Inflammatory macrophage (primary cell): ENCODE results near the gene ZNF33B.
"Not testable (repeated sequence)": the region's sequence is repeated elsewhere in the genome, so short reads cannot be mapped to it uniquely, and the experiment has no call there.

Source experiments
- DNase-seq, 2 donors: peaks; one replicate each; pipeline ENCODE4 v3.0.0-alpha.2; 2020 to 2022

Gene ZNF33B

DNA sequence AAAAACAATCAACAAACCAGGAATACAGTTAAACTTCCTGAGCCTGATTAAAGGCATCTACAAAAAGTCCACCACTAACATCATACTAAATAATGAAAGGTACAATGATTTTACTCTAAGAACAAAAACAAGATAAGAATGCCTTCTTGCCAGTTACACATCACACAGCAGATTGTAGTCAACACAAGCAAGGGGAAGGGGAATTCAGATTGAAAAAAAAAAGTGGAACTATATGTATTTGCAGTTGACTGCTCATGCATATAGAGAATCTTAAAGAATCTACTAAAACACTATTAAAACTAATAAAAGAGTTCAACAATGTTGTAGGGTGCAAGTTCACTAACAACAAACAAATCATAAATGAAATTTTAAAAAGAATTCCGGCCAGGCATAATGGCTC, 28.5 kb downstream of the ZNF33B start:
- DNase-seq: no peak

DNA sequence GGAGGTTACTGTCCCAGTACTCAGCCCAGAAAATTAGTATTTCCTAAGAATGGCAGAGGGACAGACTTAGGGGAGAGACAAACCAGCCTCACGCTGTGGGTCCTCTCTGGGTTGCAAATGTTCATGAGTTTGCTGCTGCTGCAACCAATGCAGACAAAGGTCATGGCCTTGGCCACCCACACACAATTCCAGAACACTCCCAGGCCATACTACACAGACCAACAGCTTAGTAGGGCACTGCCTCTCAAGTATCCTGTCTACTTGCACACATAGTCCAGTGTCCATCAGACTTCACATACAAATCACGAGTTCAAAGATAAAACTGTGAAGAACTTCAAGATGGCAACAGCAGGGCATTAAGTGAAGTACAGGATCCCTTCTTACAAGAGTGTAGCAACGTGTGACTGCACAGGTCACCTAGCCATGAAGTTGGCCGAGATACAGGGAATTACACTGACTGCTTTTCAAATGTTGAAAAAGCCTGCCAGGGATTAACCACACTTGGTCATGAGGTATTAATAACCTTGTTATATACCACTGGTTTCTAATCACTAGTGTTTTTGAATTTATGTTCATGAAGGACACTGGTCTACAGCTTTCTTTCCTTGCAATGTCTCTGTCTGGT, 40.0 kb downstream of the ZNF33B start:
- no peak for DNase-seq

- no peak for DNase-seq
These were observed 42.2 kb downstream of the ZNF33B start for GRCh38 chr10:42596196-42596595.

- DNase-seq: peak; percentile 1 to 30
These were observed 44.1 kb downstream of the ZNF33B start for GRCh38 chr10:42594246-42594650.

- no peak for DNase-seq
These were observed 45.1 kb downstream of the ZNF33B start for GRCh38 chr10:42593284-42593683.

DNA sequence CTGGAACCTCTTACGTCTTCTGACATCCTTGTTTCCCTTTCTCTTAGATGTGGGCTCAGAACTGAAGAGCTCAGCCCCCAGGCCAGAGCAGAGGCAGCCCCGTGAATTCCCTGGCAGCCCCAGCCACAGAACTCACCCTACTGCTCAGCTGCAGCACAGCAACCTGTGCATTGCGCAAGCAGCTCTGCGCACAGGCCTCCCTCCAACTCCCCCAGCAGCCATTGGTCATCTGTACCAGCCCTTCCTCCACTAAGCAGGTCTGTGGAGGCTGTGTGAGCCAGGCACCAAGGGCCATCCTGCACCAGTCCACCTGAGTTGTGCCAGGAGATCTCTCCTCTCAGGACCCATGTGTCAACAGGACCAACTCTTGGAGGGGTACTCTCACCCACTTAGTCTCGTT, 54.5 kb downstream of the ZNF33B start:
- DNase-seq: no peak

DNA sequence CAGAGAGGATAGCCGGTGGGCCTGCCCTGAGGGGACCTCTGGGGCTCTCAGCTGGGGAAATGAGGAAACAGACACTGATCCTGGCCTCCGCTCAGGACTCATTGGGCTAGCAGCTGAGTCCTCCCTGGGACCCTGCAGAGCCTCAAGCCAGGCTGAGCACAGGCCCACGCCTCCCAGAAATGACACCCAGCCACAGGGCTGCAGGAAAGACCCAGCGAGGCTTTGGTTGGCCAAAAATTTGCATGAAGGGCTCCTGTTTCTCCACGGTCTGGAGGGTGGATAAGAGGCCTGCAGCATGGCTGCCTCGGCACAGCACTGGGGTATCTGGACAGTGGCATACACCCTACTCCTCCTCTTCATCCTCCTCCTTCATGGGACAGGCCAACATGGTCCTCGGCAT, 60.4 kb downstream of the ZNF33B start:
- no peak for DNase-seq

DNA sequence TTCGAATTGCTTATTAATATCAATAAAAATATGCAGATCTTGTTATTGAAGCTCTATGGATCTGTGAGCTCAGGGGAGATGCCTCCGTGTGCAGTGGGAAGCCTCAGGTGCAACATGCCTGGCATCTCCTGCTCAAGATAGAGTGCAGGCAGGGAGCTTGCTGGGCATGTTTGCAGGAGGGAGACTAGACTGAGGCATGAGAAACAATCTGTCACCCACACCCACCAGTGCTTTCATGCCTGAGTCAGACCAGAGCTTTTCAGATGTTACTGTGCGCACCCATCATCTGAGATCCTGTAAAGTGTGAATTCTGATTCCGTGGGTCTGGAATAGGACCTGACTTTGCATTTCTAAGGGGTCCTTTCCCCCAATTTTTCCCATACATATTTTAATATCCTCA, 62.0 kb downstream of the ZNF33B start:
- no peak for DNase-seq

- DNase-seq: no peak
These were observed 64.0 kb downstream of the ZNF33B start for GRCh38 chr10:42574336-42574735.

DNA sequence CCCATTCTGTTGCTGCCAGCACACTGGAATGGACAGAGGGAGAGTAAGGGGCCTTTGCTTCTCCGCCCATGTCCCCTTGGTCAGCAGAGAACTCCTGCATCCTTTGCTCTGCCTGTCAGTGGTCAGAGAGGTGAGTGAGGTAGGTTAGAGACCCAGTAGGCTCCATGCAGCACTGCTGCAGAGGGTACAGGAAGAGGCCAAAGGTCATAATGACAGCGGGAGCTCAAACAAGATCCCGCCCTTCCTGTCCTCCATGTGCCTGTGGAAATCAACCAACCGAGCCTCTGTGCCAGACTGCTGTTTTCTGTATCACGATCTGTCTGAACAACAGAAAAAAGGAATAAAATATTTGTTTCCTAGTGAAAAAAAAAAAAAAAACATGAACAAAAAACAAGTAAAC, 81.4 kb downstream of the ZNF33B start:
- DNase-seq: no peak

DNA sequence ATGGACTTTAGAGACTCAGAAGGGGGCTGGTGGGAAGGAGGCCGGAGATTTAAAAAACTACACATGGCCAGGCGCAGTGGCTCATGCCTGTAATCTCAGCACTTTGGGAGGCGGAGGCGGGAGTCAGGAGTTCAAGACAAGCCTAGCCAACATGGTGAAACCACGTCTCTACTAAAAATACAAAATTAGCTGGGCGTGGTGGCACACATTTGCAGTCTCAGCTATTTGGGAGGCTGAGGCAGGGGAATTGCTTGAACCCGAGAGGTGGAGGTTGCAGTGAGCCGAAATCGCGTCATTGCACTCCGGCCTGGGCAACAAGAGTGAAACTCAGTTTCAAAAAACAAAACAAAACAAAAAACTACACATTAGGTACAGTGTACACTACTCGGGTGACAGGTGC, 84.8 kb downstream of the ZNF33B start:
- not testable (repeated sequence) for DNase-seq

DNA sequence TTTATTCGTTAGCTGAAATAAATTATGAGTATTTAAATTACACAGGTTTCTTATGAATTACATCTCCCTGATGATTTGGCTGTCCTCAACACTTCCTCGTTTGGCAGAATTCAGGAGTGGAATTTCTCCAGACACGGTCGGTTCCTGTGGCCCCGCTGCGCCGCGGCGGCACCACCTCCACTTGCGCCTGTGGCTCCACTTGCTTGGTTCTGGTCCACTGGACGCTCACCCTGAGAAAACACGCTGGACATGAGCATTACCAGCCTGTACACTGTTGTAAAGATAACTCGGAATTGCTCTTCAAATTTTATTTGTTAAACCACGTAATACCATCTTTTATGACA, 85.3 kb downstream of the ZNF33B start:
- no peak for DNase-seq

- peak; percentile 98 for DNase-seq
These were observed 85.9 kb downstream of the ZNF33B start for GRCh38 chr10:42552188-42553063.

DNA sequence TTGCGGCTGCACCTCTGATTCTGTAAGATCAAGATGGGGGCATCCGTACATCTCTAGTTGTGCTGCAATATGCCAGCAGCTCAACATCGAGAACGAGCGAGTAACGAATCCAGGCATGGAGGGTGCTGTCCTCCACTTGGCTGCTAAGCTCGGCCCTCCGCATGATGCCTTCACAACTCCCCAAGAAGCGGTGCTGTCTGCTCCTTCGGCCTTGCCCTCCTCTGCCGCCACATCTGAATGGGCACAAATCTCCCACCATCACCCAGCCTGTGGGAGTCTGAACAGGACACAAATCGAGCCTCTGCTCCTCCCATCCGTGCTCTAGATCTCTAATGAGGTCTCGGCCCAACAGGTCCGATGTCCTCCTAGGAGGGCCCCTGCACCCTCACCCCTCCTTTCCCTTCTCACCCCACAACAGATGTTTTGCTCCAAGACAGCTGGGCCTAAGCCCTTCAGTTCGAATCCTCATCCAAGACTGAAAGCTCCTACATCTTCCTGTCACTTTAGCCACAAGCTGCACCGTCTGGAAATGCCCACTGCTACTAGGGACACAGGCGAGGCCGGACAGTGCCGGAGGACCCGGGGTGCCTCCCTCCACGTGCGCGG, 86.7 kb downstream of the ZNF33B start:
- DNase-seq: no peak

DNA sequence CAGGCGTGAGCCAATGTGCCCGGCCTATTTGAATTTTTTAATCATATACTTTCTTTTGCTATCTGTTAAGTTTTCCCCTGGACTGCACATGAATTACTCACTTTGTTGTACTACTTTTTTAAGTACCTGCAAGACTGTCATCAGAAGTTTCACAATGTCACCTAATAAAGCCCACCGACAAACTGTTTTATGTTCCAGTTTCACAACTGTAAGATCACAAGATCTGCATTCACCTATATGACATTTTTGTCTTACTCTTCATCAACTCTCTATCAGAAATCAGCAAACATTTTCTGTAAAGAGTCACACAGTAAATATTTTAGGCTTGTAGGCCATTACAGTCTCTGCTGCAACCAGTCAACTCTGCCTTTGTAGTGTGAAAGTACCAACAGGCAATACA, 88.5 kb downstream of the ZNF33B start:
- DNase-seq: no peak

GRCh38 chr10:42548254-42548653, 90.1 kb downstream of the ZNF33B start:
- no peak for DNase-seq

DNA sequence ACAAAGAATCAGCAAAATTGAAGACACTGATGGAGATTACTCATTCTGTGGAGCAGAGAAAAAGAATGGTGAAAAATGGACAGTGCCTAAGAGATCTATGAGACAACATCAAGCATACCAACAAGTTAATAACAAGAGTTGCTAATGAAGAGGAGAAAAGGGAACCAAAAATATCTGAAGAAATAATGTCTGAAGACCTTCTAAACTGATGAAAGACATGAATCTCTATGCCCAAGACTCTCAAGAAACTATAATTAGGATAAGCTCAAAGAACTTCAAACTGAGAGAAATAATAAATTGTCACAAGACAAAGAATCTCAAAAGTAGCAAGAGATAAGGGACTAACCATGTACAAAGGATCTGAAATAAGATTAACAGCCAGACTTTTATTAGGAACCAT, 93.4 kb downstream of the ZNF33B start:
- DNase-seq: no peak

GRCh38 chr10:42543840-42544372, 94.5 kb downstream of the ZNF33B start:
- DNase-seq: no peak
